GM13976 (cell line): ENCODE data around the gene RGS1.

Experiments used
- DNase-seq: peaks from one replicate; pipeline ENCODE4 v3.0.0; 2012; ENCODE audit warnings: low spot score
- in situ Hi-C: fragments of 300-500 bp; cut with MboI; formaldehyde crosslinking; loops from one replicate; pipeline ENCODE4 v1.12.0; 2022; ENCODE audit warnings: low sequenced_read_pairs, mixed read lengths, inconsistent platforms; ENCODE audit not compliant: unreplicated experiment
- TF ChIP-seq, protein P1 (sequence below): IDR thresholded peaks from 2 replicates; pipeline ENCODE4 v1.5.1; 2012; ENCODE audit warnings: borderline replicate concordance, mild to moderate bottlenecking; ENCODE audit not compliant: insufficient read depth; ENCODE audit errors: extremely low read depth, missing control alignments, control extremely low read depth

RGS1 gene

DNA sequence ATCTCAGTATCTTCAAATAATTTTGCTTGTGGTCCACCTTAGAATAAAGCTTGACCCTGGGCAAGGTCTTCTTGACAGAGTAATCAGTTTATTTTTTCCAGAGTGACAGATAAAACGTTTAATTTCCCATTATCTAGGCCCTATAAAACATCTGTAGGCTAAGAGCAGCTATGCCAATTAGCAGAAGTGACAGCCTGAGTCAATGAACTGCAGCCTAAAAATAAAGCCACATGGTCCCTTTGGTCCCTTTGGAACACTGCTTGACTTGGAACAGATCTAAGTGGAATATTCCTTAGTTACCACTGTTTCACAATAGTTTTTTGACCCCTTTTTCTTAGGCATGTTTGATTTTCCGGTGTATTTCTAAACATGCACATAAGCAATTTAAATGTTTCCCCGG, 54.0 kb downstream of the RGS1 start:
- in situ Hi-C loops, result no loop called here
- TF ChIP-seq, protein P1, sequence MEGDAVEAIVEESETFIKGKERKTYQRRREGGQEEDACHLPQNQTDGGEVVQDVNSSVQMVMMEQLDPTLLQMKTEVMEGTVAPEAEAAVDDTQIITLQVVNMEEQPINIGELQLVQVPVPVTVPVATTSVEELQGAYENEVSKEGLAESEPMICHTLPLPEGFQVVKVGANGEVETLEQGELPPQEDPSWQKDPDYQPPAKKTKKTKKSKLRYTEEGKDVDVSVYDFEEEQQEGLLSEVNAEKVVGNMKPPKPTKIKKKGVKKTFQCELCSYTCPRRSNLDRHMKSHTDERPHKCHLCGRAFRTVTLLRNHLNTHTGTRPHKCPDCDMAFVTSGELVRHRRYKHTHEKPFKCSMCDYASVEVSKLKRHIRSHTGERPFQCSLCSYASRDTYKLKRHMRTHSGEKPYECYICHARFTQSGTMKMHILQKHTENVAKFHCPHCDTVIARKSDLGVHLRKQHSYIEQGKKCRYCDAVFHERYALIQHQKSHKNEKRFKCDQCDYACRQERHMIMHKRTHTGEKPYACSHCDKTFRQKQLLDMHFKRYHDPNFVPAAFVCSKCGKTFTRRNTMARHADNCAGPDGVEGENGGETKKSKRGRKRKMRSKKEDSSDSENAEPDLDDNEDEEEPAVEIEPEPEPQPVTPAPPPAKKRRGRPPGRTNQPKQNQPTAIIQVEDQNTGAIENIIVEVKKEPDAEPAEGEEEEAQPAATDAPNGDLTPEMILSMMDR, result no peak
- no peak for DNase-seq
